CD4-positive, alpha-beta T cell treated with Interleukin-21 for 1 hour (primary cell): Measurements from ENCODE around the gene C5orf15.
"Not testable (repeated sequence)": the region's sequence is repeated elsewhere in the genome, so short reads cannot be mapped to it uniquely, and the experiment has no call there.

Source experiments
- DNase-seq: peaks from one replicate; pipeline ENCODE4 v3.0.0-alpha.2; 2020

Gene C5orf15

GRCh38 chr5:133959643-133960042 lies 8.8 kb downstream of the C5orf15 start:
- no peak for DNase-seq

- DNase-seq: no peak
These were observed 10.8 kb downstream of the C5orf15 start for GRCh38 chr5:133957591-133957990.

DNA sequence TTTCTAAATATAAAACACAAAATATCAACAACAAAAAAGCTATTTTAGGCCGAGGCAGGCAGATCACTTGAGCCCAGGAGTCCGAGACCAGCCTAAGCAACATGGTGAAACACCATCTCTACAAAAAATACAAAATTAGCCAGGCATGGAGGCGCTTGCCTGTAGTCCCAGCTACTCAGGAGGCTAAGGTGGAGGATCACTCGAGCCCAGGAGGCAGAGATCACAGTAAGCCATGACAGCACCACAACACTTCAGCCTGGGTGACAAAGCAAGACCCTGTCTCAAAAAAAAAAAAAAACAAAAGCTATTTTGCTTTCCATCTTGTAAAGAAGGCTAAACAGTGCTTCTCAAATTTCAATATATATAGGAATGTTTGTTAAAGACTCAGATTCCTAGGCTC lies 11.3 kb downstream of the C5orf15 start:
- no peak for DNase-seq

DNA sequence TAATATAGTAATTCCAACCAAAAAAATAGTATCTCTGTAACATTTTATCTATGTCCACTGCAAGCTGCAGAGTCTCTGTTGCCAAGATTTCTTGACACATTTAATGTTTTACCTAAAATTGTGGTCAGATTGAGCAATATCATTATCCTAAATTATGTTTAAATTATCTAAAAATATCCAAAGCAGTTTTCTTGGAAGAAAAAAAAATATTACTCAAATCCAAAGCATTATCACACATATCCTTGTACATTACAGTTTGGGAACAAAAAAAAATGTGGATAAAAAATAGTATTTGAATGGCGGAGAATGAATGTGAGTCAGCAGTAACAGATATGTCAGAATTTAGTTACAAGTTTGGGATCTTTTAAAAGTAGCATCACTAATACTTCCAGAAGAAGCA lies 12.2 kb downstream of the C5orf15 start:
- DNase-seq: not testable (repeated sequence)

DNA sequence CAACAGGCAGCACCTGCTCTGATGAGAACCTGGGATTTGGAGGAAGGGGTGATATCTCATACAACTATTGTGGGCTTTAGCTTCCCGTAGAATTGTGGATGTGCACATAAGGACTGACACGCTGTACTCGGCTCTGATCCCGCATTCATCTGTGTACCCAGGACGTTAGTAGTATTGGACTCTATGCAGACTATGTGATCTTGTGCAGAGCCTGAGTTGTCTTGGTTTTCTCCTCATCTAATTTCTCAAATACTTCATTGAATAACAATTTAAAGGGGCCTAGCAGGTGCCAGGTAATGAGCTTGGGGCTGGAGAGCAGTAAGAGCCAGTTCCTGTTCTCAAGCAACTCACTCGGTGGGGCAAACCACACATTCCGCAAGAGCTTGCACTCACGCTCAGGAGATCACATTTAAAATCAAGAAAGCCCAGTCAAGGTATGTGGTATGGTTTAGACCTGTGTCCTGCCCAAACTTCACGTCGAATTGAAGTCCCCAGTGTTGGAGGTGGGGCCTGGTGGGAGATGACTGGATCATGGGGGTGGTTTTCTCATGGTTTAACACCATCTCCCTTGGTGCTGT lies 14.8 kb downstream of the C5orf15 start:
- DNase-seq: no peak

GRCh38 chr5:133952729-133953567 lies 15.5 kb downstream of the C5orf15 start:
- no peak for DNase-seq

- no peak for DNase-seq
These were observed 17.4 kb downstream of the C5orf15 start for GRCh38 chr5:133950821-133951612.

- DNase-seq: no peak
These were observed 19.7 kb downstream of the C5orf15 start for GRCh38 chr5:133948721-133949120.

GRCh38 chr5:133947431-133947841 lies 21.0 kb downstream of the C5orf15 start:
- no peak for DNase-seq

- DNase-seq: no peak
These were observed 22.9 kb downstream of the C5orf15 start for GRCh38 chr5:133945568-133945967.

GRCh38 chr5:133944263-133945185 lies 23.9 kb downstream of the C5orf15 start:
- DNase-seq: peak; percentile 23

DNA sequence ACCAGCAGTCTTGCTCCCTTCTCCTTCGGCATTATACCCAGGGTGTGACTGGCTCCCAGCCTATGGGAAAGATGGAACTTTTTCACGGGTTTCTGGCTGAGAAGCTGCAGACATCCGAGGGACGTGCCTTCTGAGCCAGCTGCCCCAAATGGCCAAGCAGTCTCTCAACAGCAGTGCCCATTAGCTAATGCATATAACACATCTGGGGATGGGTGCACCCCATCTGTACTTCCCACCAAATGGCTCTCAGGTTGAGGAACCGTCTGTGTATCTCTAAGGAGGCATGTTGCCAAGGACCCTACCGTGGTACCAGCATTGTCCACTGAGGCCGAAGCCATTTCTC lies 25.0 kb downstream of the C5orf15 start:
- DNase-seq: no peak

DNA sequence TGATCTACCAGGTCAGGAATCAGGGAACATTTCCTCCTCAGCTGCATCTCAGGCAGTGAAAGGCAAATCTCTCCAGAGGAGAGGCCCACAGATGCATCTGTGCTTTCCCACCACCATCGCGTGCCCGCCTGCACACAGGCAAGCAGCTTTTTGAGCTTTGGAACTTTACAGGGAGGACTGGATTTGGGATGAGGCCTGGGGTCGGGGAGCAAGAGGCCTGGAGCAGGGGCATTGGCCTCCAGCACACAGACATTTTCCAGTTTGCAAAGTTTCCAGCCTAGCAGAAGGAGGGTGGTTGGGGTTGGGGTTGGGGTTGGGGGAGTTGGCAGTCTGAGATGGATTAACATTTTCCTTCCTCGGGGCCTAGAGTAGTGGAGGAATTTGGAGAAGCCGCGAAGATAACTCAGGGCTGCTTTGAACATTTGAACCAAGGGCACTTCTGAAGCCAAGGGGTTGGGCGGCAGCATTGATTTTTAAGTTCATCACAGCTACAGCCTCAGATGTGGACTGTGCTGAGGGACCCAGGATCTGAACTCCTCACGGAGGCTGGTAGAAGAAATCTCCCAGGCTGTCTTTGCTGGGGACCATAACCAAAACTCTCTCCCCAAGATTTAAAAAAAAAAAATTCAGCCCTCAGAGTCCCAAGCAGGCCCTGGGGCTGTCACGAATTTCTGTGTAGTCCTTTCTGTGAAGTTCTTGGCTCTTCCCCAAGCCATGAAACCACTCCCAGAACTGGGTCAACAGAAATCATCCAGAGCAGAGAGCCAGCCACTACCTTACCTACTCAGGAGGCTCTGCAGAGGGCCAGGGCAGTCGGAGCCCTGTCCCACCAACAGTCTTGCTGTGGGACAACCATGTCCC lies 25.6 kb downstream of the C5orf15 start:
- DNase-seq: no peak

DNA sequence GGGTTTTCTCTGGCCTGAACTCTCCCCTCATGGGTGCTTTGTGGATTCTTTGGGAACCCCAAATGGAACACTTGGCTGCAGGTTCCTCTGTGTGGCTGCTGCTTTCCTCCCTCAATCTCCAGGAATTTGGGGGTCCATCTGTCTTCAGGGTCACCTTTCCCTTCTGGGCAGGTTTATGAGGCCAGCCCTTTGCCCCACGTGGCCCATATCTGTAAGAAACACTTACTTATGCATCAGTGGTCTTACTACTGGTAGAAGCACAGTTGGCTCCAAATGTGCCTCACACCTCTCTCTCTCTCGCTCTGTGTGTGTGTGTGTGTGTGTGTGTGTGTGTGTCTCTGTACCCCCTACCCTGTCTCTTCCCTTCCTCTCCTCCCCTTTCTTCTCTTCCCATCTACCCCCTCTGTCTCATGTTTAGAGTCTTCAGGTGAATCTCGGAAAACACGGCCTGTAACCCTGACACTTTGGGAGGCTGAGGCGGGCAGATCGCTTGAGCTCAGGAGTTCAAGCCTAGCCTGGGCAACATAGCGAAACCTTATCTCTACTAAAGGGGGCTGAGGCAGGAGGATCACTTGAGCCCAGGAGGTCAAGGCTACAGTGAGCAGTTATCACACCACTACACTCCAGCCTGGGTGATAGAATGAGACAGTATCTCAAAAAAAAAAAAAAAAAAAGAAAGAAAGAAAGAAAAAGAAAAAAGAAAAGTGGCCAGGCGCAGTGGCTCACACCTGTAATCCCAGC lies 26.8 kb downstream of the C5orf15 start:
- no peak for DNase-seq

GRCh38 chr5:133939668-133940067 lies 28.8 kb downstream of the C5orf15 start:
- DNase-seq: no peak

DNA sequence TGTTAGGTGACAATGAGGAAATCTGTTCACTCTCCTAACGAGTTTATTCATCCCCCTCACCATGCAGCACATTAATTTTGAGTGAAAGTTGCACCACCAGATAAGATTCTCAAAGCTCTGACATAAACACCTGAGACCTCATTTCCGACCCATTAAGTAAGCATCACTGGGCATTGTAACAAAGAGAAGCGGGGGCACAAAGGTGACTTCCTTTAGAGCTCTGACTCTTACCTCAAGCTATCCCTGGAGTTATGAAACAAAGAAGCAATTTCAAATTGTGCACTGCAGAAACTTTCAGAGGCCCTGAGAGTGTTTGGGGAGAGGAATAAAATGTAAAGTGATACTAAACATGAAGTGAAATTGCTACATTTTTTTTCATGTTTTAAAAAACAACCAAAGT lies 29.5 kb downstream of the C5orf15 start:
- no peak for DNase-seq

DNA sequence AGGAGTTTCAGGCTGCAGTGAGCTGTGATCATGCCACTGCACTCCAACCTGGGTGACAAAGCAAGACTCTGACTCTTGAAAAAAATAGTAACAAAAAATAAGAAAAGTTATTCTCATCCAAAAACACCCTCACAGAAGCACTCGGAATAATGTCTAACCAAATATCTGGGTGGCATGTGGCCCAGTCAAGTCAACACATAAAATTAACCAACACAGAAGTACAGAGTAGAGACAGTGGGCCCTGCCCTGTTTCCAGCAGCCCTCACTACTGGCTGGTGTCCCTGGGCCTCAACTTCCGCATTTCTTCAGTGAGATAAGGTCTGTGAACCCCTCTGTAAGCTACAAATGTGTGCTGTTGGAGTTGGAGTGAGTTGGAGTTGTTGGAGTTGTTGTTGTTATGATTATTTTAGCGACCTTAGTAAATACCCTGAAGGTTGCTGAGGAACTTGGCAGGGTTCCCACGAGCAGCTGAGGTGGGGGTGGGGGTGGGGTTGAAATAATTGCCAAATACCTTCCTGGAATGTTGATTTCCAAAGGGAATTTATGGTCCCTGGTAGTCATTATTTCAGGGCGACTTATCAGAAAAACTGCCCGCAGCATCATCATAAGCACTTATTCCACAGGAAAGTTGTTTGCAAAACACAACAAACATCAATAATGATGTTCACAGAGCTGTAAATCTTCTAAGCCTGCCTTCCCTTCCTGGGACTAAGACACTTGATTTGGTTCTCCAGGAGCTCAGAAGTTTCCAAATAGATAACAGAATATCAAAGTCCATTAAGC lies 30.2 kb downstream of the C5orf15 start:
- no peak for DNase-seq

DNA sequence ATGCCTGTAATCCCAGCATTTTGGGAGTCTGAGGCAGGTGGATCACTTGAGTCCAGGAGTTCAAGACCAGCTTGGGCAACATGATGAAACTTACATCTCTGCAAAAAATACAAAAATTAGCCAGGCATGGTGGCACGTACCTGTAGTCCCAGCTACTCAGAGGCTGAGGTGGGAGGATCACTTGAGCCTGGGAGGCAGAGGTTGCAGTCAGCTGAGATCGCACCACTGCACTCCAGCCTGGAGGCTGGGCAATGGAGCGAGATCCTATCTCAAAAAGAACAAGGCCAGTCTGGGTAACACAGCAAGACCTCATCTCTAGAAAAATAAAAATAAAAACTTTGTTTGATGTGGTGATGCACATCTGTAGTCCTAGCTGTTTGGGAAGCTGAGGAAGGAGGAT lies 30.8 kb downstream of the C5orf15 start:
- DNase-seq: not testable (repeated sequence)

DNA sequence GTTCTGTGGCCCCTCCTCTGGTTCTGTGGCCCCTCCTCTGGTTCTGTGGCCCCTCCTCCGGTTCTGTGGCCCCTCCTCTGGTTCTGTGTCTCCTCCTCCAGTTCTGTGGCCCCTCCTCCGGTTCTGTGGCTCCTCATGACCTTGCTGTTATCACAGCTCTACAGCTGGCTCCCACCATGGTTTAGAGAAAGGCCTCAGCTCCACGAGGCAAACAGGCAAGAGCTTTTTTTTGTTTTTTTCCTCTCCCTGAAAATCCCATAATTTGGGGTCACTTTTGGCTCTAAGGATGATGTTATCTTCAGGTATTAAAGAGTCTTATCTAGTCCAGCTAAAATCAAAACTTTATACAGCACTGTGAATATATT lies 31.8 kb downstream of the C5orf15 start:
- DNase-seq: no peak

DNA sequence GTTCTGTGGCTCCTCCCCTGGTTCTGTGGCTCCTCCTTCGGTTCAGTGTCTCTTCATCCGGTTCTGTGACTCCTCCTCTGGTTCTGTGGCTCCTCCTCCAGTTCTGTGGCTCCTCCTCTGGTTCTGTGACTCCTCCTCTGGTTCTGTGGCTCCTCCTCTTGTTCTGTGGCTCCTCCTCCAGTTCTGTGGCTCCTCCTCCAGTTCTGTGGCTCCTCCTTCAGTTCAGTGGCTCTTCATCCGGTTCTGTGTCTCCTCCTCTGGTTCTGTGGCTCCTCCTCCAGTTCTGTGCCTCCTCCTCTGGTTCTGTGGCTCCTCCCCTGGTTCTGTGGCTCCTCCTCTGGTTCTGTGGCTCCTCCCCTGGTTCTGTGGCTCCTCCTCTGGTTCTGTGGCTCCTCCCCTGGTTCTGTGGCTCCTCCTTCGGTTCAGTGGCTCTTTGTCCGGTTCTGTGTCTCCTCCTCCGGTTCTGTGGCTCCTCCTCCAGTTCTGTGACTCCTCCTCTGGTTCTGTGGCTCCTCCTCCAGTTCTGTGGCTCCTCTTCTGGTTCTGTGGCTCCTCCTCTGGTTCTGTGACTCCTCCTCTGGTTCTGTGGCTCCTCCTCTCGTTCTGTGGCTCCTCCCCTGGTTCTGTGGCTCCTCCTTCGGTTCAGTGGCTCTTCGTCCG lies 32.3 kb downstream of the C5orf15 start:
- not testable (repeated sequence) for DNase-seq
